RWPE1 (cell line): ENCODE results near the gene LARGE1.

Experiments
- CTCF ChIA-PET: fragments of 350-600 bp; sonication (Branson Sonifier 250); formaldehyde crosslinking; extraction: SDS; loops from one replicate; lab custom pipeline; 2021; lab: Yijun Ruan, JAX
- POLR2A ChIA-PET: fragments of 400-600 bp; formaldehyde crosslinking; extraction: SDS; loops from one replicate; lab custom pipeline; 2020; ENCODE audit warnings: antibody characterized with exemption; ENCODE audit not compliant: low non-redundant PET; lab: Yijun Ruan, JAX
- DNase-seq: peaks from one replicate; pipeline ENCODE4 v3.0.0; 2012; ENCODE audit warnings: low spot score
- H3K27ac ChIP-seq: fragments of 450-650 bp; 2 replicates; pipeline ENCODE4 v1.5.1; 2017
- TF ChIP-seq, protein P1 (sequence below): fragments of 450-650 bp; conservative IDR thresholded peaks from 2 replicates; pipeline ENCODE4 v1.5.1; 2017; ENCODE audit warnings: low read depth, mild to moderate bottlenecking

Gene LARGE1

DNA sequence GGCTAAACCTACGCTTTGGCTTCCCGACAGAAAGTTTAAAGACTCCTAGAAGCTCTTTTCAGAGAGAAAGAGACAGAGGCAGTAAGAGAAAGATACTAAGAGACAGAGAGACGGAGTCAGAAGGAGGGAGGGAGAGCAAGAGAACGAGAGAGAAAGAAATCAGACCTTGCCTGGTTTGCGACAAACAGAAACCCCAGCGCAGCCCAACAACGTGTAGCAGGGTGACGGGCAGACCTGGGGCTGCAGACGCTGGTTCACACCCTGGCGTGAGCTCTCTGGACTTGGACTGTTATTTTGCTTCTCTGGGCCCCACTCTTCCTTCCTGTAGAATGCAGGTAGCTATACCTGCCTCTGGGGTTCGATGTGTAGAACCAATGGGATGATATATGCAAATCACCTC is 617.7 kb downstream of the LARGE1 start:
- ChIA-PET CTCF (interaction anchor here (0.6 to 1.5 kb wide), 4 partner anchors 12 to 1721 kb away, joined by 3 to 4 read pairs (median 4); no protein-coding TSS in a partner anchor), POLR2A (no interaction called here)
- no peak for DNase-seq
- H3K27ac ChIP-seq: no peak overlapping the region
- TF ChIP-seq, protein P1, sequence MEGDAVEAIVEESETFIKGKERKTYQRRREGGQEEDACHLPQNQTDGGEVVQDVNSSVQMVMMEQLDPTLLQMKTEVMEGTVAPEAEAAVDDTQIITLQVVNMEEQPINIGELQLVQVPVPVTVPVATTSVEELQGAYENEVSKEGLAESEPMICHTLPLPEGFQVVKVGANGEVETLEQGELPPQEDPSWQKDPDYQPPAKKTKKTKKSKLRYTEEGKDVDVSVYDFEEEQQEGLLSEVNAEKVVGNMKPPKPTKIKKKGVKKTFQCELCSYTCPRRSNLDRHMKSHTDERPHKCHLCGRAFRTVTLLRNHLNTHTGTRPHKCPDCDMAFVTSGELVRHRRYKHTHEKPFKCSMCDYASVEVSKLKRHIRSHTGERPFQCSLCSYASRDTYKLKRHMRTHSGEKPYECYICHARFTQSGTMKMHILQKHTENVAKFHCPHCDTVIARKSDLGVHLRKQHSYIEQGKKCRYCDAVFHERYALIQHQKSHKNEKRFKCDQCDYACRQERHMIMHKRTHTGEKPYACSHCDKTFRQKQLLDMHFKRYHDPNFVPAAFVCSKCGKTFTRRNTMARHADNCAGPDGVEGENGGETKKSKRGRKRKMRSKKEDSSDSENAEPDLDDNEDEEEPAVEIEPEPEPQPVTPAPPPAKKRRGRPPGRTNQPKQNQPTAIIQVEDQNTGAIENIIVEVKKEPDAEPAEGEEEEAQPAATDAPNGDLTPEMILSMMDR: no peak

DNA sequence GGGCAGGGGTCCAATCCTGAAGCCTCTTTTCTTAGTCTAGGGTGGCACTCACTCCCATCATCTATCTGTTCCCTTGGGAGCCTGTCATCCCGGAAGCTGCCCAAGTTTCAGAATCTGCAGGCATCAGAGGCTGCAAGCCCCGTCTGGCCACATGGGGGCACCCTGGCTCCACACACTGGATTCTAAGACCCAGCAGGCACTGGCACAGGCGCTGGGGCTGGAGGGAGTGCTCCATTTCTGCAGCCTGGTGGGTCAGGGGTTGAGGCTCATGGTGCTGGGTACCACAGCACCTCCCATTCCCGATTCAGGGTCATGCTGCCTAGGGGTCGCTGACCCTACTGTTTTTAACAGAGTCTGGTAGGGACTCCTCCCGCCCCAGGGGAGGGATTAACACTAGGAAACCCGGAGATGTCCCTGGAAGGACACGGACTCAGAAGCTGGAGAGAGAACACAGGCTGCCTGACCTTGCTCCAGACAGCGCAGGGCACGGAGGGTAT is 618.2 kb downstream of the LARGE1 start:
- no peak overlapping the region for H3K27ac ChIP-seq
- ChIA-PET CTCF (interaction anchor here (0.6 to 1.5 kb wide), 6 partner anchors 12 to 1849 kb away, joined by 3 to 4 read pairs (median 4); no protein-coding TSS in a partner anchor), POLR2A (no interaction called here)
- peak; percentile 30 for DNase-seq
- TF ChIP-seq, protein P1: peak; percentile 79

DNA sequence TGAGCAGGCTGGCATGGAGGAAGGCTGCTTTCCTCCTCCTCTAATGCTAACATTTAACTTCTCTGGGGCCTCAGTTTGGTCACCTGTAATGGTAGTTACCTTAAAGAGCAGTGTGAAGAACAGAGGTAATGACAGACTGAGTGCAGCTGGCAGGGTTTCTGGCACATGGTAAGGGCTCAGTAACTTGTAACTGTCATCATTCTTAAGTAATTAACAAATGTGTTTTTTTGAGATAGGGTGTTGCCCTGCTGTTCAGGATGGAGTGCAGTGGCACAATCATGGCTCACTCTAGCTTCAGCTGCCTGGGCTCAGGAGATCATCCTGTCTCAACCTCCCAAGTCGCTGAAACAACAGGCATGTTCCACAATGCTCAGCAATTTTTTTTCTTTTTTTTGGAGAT is 620.1 kb downstream of the LARGE1 start:
- ChIA-PET CTCF (no interaction called here), POLR2A (no interaction called here)
- TF ChIP-seq, protein P1: no peak
- no peak for DNase-seq
- H3K27ac ChIP-seq: no peak overlapping the region

DNA sequence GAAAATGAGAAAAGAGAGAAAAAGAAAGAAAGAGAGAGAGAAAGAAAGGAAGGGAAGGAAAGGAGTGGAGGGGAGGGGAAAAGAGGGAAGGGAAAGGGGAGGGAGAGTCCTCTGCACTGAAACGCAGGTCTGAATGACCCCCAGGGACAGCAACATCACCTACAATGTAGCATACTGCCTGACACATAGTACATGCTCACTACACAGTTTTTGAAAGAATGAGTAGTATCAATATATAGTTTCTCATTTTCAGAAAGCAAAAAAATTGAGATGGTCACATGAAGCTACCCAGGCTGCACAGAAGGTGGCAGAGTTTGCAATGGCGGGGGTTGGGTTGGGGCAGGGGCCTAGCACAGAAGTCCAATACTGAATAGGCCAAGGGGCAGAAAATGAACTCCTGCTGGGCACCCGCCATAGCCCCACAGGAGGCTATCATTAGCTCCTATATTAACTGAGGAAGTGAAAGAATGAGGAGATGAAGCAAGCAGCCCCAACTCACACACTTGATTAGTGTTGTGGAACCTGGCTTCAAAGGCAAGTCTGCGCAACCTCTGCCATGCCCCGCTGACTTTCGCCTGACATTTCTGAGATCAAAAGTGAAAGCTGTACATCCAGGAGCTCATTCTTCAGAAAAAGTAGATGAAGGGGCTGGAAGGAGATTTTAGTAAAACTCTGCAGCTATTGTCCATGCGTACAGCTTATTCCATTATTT is 620.9 kb downstream of the LARGE1 start:
- no peak for DNase-seq
- ChIA-PET POLR2A (no interaction called here), CTCF (no interaction called here)
- H3K27ac ChIP-seq: no peak overlapping the region
- TF ChIP-seq, protein P1: no peak

DNA sequence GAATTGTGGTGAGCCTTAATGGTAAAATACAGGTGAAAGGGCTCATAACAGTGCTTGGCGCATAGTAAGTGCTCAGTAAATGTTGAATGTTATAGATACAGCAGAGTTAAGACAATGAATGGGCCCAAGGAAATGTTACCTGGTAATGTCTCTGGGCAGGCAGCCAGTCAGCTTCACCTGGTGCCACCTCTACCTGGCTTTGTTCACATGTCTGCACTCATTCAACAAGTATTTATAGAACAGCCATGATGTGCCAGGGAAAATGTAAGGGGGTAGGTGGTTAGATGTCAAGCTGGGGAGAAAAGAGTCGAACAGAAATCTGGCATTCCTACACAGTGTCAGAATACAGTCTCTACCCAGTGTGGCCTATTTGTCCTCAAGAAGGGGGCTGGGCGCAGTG is 623.3 kb downstream of the LARGE1 start:
- no peak overlapping the region for H3K27ac ChIP-seq
- ChIA-PET CTCF (no interaction called here), POLR2A (no interaction called here)
- TF ChIP-seq, protein P1: no peak
- no peak for DNase-seq

DNA sequence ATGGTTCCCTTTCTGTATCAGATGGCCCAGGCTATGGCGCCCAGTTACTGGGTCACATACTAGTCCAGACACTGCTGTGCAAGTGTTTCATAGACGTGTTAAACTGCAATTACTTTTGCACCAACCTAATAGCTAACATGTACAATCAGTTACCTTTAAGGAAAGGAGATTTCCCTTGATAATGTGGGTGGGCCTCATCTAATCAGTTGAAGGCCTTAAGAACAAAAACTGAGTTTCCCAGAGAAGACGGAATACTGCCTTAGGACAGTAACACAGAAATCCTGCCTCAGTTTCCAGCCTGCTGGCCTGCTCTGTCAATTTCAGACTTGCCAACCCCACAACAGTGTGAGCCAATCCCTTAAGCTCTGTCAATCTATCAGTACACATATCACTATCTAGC is 632.2 kb downstream of the LARGE1 start:
- TF ChIP-seq, protein P1: no peak
- ChIA-PET CTCF (no interaction called here), POLR2A (no interaction called here)
- no peak for DNase-seq
- no peak overlapping the region for H3K27ac ChIP-seq
